Tibial nerve (tissue), 4 donors: ENCODE measurements around the gene TPBG. TPM values are rescaled to one million over a fixed set of nuclear protein-coding genes. Genes with fewer than 3 reads are reported as not detected.

Experiments used
- DNase-seq, 2 donors: peaks; one replicate each; pipeline ENCODE4 v3.0.0-alpha.2; 2019; ENCODE audit warnings: low spot score in 2 of 2
- H3K27ac ChIP-seq, 4 donors: fragments of 200-600 bp; sonication (generic) in 3 of 4; one replicate each; pipeline ENCODE4 v1.5.1; 2017 to 2019; ENCODE audit warnings: mild to moderate bottlenecking in 1 of 4
- H3K27me3 ChIP-seq, 2 donors: fragments of 200-600 bp; sonication (generic) in 1 of 2; one replicate each; pipeline versions ENCODE4 v1.5.1 to v1.6.0; 2017 to 2019
- H3K36me3 ChIP-seq, 3 donors: fragments of 200-600 bp; sonication (generic); one replicate each; pipeline ENCODE4 v1.5.1; 2018 to 2019
- H3K4me1 ChIP-seq, 4 donors: fragments of 200-600 bp; sonication (generic) in 3 of 4; one replicate each; pipeline ENCODE4 v1.5.1; 2017 to 2019
- H3K4me3 ChIP-seq, 4 donors: fragments of 200-600 bp; sonication (generic) in 3 of 4; one replicate each; pipeline ENCODE4 v1.5.1; 2017 to 2019; ENCODE audit warnings: mild to moderate bottlenecking in 1 of 4, moderate library complexity in 1 of 4
- H3K9me3 ChIP-seq, 4 donors: fragments of 200-600 bp; sonication (generic) in 3 of 4; one replicate each; pipeline ENCODE4 v1.5.1; 2017 to 2019
- EP300 ChIP-seq, 2 donors: sonication (generic); formaldehyde crosslinking; IDR thresholded peaks; one replicate each; pipeline ENCODE4 v1.6.1; 2017; ENCODE audit warnings: antibody characterized with exemption in 2 of 2, mild to moderate bottlenecking in 1 of 2
- POLR2A ChIP-seq, 2 donors: fragments of 450-650 bp; IDR thresholded peaks; one replicate each; pipeline ENCODE4 v1.6.1; 2017; ENCODE audit warnings: antibody characterized with exemption in 2 of 2, mild to moderate bottlenecking in 2 of 2, moderate library complexity in 2 of 2
- WGBS, 2 donors: methylation state at CpG; one replicate each; pipeline ENCODE4 v1.1.5; 2018; 5-methylcytosine and 5-hydroxymethylcytosine counted together
- total RNA-seq, 4 donors: library from RNA; depleted of rRNA; stranded (reverse); fragments of >200 nt; gene quantifications; one replicate each; pipeline ENCODE4 v1.1.0, GENCODE V29; 2016
- TF ChIP-seq, protein P1 (sequence below), 5 experiments: fragments of 200-600 bp in 3 of 5; fragments of 450-650 bp in 2 of 5; sonication (generic) in 3 of 5; IDR thresholded peaks; one replicate each; pipeline ENCODE4 v1.5.1; 2016 to 2019; ENCODE audit warnings: antibody characterized with exemption in 5 of 5, mild to moderate bottlenecking in 3 of 5, moderate library complexity in 2 of 5

Gene TPBG
- total RNA-seq, 4 donors from 2014 or later = 12.0 to 15.9 (median 12.6) TPM

DNA sequence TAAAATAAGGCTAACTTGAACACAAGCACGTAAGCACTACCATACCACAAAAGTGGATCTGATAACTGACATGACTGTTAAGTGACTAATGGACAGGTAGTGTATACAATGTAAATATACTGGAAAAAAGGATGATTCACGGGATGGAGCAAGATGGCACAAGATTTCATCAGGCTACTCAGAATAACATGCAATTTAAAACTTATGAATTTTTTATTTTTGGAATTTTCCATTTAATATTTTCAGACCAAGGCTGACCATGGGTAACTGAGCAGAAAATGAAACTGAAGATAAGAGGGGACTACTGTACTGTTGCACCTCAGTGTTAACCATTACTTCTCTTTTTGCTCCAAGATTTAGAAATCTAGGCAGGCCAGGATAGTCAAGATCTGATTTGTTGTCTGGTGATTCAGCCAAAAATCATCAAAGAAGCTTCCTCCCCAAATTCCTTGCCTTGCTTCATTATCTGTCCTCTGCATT lies 45.4 kb downstream of the TPBG start:
- Histone ChIP-seq H3K27ac (no peak overlapping the region), H3K9me3 (no peaks in the 10 kb centered on the region), H3K4me3 (no peak overlapping the region), H3K36me3 (no peaks in the 10 kb centered on the region), H3K27me3 (no peaks in the 10 kb centered on the region), H3K4me1 (no peaks in the 10 kb centered on the region)
- TF ChIP-seq EP300 (IDR thresholded peaks at IDR 0.05) (no peak), POLR2A (IDR thresholded peaks at IDR 0.05) (no peak)
- TF ChIP-seq, protein P1, sequence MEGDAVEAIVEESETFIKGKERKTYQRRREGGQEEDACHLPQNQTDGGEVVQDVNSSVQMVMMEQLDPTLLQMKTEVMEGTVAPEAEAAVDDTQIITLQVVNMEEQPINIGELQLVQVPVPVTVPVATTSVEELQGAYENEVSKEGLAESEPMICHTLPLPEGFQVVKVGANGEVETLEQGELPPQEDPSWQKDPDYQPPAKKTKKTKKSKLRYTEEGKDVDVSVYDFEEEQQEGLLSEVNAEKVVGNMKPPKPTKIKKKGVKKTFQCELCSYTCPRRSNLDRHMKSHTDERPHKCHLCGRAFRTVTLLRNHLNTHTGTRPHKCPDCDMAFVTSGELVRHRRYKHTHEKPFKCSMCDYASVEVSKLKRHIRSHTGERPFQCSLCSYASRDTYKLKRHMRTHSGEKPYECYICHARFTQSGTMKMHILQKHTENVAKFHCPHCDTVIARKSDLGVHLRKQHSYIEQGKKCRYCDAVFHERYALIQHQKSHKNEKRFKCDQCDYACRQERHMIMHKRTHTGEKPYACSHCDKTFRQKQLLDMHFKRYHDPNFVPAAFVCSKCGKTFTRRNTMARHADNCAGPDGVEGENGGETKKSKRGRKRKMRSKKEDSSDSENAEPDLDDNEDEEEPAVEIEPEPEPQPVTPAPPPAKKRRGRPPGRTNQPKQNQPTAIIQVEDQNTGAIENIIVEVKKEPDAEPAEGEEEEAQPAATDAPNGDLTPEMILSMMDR (IDR thresholded peaks at IDR 0.05) = no peak
- no peak for DNase-seq
- 89 to 92% methylated on average over 2 of the region's 2 CpGs for WGBS, 2 donors

DNA sequence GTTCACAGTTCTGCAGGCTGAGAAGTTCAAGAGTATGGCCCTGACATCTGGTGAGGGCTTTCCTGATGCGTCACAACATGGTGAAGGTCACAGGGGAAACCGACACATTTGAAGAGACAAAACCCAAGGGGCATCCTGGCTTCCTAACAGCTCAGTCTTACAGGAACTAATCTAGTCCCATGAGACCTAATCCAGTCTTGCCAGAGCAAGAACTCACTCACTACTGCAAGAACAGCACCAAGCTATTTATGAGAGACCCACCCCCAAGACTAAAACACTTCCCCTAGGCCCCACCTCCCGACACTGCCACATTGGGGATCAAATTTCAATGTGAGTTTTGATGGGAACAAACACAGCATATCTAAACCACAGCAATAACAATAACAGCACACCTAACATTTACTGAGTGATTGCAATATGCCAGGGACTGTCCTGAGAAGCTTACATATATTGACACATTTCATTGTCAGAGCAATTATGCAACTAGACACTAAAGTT lies 46.6 kb downstream of the TPBG start:
- no peaks in the 10 kb centered on the region for H3K27me3 ChIP-seq
- no peaks in the 10 kb centered on the region for H3K9me3 ChIP-seq
- no peak overlapping the region for H3K27ac ChIP-seq
- WGBS, 2 donors = 78% methylated on average over 3 of the region's 3 CpGs
- TF ChIP-seq, protein P1 (IDR thresholded peaks at IDR 0.05) = no peak
- TF ChIP-seq POLR2A (IDR thresholded peaks at IDR 0.05) (no peak), EP300 (IDR thresholded peaks at IDR 0.05) (no peak)
- no peaks in the 10 kb centered on the region for H3K4me1 ChIP-seq
- no peaks in the 10 kb centered on the region for H3K36me3 ChIP-seq
- DNase-seq = no peak
- no peak overlapping the region for H3K4me3 ChIP-seq

DNA sequence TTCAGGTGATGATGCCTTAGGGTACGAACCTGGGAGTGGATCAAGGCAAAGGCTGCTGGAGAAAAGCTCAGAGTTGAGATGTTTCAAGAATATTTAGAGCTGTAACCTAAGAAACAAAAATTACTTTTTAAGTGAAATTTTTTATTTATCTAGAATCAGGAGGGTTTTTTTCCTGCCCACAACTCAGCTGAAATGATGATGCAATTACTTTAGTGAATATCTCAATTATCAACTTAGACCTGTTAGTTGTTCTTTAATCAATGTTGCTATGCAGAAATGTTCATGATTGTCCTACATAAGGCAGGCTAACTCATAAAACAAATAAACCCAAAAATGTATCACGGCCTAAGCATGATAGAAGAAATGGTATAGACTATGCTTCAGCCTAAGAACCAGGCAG lies 50.3 kb downstream of the TPBG start:
- no peak for DNase-seq
- H3K4me3 ChIP-seq = no peak overlapping the region
- no peaks in the 10 kb centered on the region for H3K27me3 ChIP-seq
- H3K36me3 ChIP-seq = no peaks in the 10 kb centered on the region
- H3K4me1 ChIP-seq = no peaks in the 10 kb centered on the region
- 84 to 91% methylated on average over 2 of the region's 2 CpGs for WGBS, 2 donors
- H3K27ac ChIP-seq = no peak overlapping the region
- no peaks in the 10 kb centered on the region for H3K9me3 ChIP-seq
- TF ChIP-seq POLR2A (IDR thresholded peaks at IDR 0.05) (no peak), EP300 (IDR thresholded peaks at IDR 0.05) (no peak)
- TF ChIP-seq, protein P1 (IDR thresholded peaks at IDR 0.05) = no peak

DNA sequence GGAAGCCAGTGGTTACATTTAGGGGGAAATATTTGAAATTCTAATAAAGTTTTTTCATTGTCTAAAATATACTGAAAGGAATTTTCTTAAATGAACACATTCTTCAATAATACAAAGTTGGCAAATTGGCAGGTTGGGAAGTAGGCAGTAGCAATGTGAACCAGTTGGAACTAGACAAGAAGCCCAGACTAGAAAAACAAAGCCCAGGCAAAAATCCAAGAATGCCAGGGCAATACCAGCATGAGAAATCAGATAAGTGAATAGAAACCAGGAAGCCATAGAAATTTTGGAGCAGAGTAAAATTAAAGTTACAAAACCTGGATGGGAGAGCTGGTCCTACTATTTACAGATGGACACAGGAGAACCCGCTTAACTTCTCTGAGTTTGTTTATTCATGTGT lies 52.2 kb downstream of the TPBG start:
- no peak overlapping the region for H3K4me3 ChIP-seq
- no peak for DNase-seq
- no peak for TF ChIP-seq POLR2A (IDR thresholded peaks at IDR 0.05)
- no peaks in the 10 kb centered on the region for H3K9me3 ChIP-seq
- WGBS, 2 donors = 91 to 95% methylated on average over 1 of the region's 1 CpG
- H3K36me3 ChIP-seq = no peaks in the 10 kb centered on the region
- no peaks in the 10 kb centered on the region for H3K4me1 ChIP-seq
- H3K27me3 ChIP-seq = no peaks in the 10 kb centered on the region
- H3K27ac ChIP-seq = no peak overlapping the region

DNA sequence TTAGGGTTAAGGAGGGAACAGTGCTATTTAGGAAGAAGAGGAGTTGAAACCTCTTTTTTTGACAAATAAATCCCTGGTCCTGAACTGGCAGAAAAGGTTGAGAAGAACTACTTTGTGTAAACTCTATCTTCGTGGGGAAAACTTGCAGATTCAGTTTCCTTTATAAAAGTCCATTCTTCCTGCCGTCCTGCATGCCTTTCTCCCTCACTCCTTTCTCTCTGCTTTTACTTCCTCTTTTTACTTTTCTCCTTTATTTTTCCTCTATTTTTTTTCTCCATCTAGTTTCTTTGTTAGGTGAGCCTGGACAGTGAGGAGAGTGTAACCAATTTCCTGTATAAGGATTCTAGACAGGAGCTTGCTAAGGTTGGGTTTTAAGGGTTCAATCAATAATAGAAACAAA lies 52.7 kb downstream of the TPBG start:
- Histone ChIP-seq H3K9me3 (no peaks in the 10 kb centered on the region), H3K27ac (no peak overlapping the region), H3K4me1 (no peaks in the 10 kb centered on the region), H3K36me3 (no peaks in the 10 kb centered on the region), H3K4me3 (no peak overlapping the region), H3K27me3 (no peaks in the 10 kb centered on the region)
- 65 to 68% methylated on average over 2 of the region's 2 CpGs for WGBS, 2 donors
- DNase-seq = no peak
- no peak for TF ChIP-seq POLR2A (IDR thresholded peaks at IDR 0.05)
- TF ChIP-seq, protein P1 (IDR thresholded peaks at IDR 0.05) = no peak
- no peak for TF ChIP-seq EP300 (IDR thresholded peaks at IDR 0.05)

Other genes starting within 250 kb of the TPBG start
- gene IBTK, start 116.1 kb upstream of the TPBG start, total RNA-seq = 10 to 100 TPM; 26.9 to 34.1 (median 30.2) TPM